Measurements from ENCODE around the gene MCM3.

Gene MCM3

DNA sequence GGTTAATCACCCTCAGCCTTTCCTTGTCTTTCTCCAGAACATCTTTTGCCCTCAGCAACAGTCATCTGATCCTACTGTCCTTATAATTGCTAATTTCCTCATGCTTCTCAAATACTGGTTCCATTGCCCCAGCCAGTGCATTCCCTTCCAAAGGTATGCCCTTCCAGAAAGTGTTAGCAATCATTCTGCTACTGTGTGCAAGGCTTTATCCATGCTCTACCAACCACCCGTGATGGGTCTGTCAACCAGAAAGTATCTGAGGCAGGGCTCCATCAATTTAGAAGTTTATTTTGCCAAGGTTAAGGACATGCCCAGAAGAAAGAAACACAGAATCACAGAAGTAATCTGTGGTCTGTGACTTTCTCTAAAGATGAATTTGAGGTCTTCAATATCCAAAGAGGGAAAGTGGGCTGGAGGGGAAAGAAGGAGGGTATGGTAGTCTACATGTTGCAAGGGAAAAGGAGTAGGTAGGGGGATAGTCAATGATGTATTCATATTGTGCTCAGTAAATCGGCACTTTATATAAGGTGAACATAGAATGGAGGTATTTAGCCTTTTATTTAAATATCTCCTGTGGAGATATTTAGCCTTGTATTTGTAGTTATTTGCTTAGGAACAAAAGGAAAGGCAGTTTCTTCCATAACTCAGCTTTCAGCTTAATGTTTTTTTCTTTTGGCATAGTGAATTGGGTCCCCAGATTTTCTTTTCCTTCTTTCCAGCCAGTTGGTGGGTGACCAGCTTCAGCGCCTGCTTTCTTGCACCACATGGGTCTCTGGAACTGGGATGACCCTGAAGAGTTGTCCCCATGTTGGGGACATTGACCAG, 42.2 kb upstream of the MCM3 start:
- H3K27ac ChIP-seq, result no peak overlapping the region
- H3K4me3 ChIP-seq, result no peak overlapping the region
- no peak for DNase-seq (ENCODE audit: low spot score)
- no peak for TF ChIP-seq CTCF (IDR thresholded peaks at IDR 0.05)

GRCh38 chr6:52325695-52326471, 41.3 kb upstream of the MCM3 start:
- no peak overlapping the region for H3K27ac ChIP-seq
- H3K4me3 ChIP-seq, result no peak overlapping the region
- no peak for TF ChIP-seq CTCF (IDR thresholded peaks at IDR 0.05)
- no peak for DNase-seq (ENCODE audit: low spot score)

GRCh38 chr6:52324189-52324588, 39.6 kb upstream of the MCM3 start:
- Histone ChIP-seq H3K4me3 (no peak overlapping the region), H3K27ac (no peak overlapping the region)
- no peak for TF ChIP-seq CTCF (IDR thresholded peaks at IDR 0.05)
- DNase-seq (ENCODE audit: low spot score), result no peak

DNA sequence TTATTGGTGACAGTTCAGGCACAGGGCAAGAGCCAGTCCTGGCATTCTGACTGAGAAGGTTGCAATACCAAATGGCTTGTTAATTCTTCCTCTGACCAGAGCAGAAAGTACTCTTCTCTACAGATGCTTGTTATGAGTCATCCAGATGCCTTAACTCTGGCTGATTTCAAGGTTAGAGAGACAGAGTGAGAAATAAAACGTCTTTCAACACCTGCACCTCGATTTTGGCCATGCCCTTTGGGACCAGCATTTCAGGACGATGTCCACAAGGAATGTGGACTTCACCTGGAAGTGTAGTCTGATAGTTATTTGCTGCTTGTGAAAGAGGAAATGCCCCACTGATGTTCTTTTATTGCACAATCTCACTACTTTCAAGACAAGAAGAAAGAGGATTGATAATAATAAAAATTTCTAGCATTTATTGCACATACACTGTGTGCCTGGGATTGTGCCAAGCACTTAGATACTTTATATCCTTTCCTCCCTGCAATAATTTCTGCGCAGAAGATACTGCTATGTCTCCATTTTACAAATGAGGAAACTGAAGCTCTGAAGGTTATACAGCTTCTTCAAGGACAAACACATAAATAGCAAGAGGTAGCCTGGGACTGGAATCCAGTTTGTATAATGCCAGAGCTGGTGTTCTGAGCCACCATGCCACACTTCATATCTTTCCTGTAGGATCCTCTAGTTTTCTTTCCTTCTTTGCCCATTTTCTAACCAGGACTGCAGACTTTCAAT, 33.5 kb upstream of the MCM3 start:
- H3K4me3 ChIP-seq, result no peak overlapping the region
- no peak overlapping the region for H3K27ac ChIP-seq
- no peak for TF ChIP-seq CTCF (IDR thresholded peaks at IDR 0.05)
- no peak for DNase-seq (ENCODE audit: low spot score)

DNA sequence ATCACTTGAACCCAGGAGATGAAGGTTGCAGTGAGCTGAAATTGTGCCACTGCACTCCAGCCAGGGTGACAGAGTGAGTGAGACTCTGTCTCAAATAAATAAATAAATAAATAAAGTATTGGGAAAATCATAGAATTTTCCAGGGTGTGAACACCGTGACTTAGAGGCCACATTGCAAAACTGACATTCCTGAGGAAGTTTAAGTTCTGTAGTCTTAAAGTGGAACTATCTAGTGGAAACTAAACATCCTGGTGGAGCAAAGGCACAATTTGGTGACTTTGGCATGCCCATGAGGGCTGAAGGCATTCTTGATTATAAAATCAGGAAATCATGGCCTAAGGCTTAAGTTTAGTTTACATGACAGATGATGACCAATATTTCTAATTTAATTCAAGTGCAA, 32.7 kb upstream of the MCM3 start:
- DNase-seq (ENCODE audit: low spot score), result no peak
- H3K4me3 ChIP-seq, result no peak overlapping the region
- no peak for TF ChIP-seq CTCF (IDR thresholded peaks at IDR 0.05)
- H3K27ac ChIP-seq, result no peak overlapping the region

DNA sequence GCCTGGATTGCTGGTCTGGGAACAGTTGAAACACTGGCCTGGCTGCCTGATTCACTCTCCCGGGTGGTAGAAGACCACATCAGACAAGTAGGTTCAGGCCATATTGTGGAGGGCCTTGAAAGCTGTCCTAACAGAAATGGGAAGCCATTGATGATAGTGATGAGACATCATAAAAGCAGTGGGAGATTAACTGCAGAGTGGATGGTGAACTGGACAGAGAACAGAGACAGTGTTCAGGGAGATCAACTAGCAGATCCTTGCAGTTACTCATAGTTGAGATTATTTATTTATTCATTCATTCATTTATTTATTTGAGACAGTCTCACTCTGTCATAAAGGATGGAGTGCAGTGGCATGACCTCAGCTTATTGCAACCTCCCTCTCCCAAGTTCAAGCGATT, 30.2 kb upstream of the MCM3 start:
- TF ChIP-seq CTCF (IDR thresholded peaks at IDR 0.05), result no peak
- Histone ChIP-seq H3K4me3 (no peak overlapping the region), H3K27ac (no peak overlapping the region)
- DNase-seq (ENCODE audit: low spot score), result no peak

All from coronary artery (tissue), 2 donors.